ENCODE measurements around the gene USP9Y. TPM values are rescaled to one million over a fixed set of nuclear protein-coding genes. Genes with fewer than 3 reads are reported as not detected.

USP9Y gene
- total RNA-seq, 1 donor from 2014 or later, result not detected

GRCh38 chrY:12741414-12741813 is 40.4 kb downstream of the USP9Y start:
- no peak for DNase-seq (ENCODE audit: extremely low spot score, unreplicated experiment)
- H3K27me3 Mint-ChIP-seq (ENCODE audit: unreplicated experiment), result no peaks in the 10 kb centered on the region
- H3K4me1 Mint-ChIP-seq (ENCODE audit: unreplicated experiment), result no peaks in the 10 kb centered on the region
- no peaks in the 10 kb centered on the region for H3K9me3 Mint-ChIP-seq (ENCODE audit: unreplicated experiment)
- H3K4me3 Mint-ChIP-seq (ENCODE audit: unreplicated experiment), result no peak overlapping the region
- H3K36me3 Mint-ChIP-seq (ENCODE audit: unreplicated experiment), result no peaks in the 10 kb centered on the region
- no peak for TF ChIP-seq CTCF (IDR thresholded peaks at IDR 0.05)
- H3K27ac Mint-ChIP-seq (ENCODE audit: unreplicated experiment), result no peak overlapping the region

DNA sequence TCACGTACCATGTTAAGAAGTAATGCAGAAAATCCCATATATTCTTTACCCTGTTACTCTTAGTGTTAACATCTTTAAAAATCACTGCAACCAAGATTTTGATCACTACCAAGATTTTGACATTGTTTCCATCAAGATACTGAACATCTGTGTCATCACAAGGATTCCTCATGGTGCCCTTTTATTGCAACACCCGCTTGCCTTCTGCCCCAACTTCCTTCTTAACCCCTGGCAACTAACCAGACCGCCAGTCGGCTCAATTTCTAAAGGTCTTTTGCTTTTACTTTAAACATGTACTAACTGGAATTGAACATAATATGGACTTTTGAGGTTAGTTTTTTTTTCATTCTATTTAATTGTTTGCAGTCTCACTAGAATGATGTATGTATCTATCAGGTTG is 41.7 kb downstream of the USP9Y start:
- Mint-ChIP-seq H3K27me3 (ENCODE audit: unreplicated experiment) (no peaks in the 10 kb centered on the region), H3K4me3 (ENCODE audit: unreplicated experiment) (no peak overlapping the region), H3K4me1 (ENCODE audit: unreplicated experiment) (no peaks in the 10 kb centered on the region), H3K9me3 (ENCODE audit: unreplicated experiment) (no peaks in the 10 kb centered on the region), H3K27ac (ENCODE audit: unreplicated experiment) (no peak overlapping the region), H3K36me3 (ENCODE audit: unreplicated experiment) (no peaks in the 10 kb centered on the region)
- no peak for DNase-seq (ENCODE audit: extremely low spot score, unreplicated experiment)
- TF ChIP-seq CTCF (IDR thresholded peaks at IDR 0.05), result no peak

- no peak overlapping the region for H3K4me3 Mint-ChIP-seq (ENCODE audit: unreplicated experiment)
- TF ChIP-seq CTCF (IDR thresholded peaks at IDR 0.05), result no peak
- H3K9me3 Mint-ChIP-seq (ENCODE audit: unreplicated experiment), result no peaks in the 10 kb centered on the region
- H3K4me1 Mint-ChIP-seq (ENCODE audit: unreplicated experiment), result no peaks in the 10 kb centered on the region
- H3K36me3 Mint-ChIP-seq (ENCODE audit: unreplicated experiment), result no peaks in the 10 kb centered on the region
- no peaks in the 10 kb centered on the region for H3K27me3 Mint-ChIP-seq (ENCODE audit: unreplicated experiment)
- H3K27ac Mint-ChIP-seq (ENCODE audit: unreplicated experiment), result no peak overlapping the region
- no peak for DNase-seq (ENCODE audit: extremely low spot score, unreplicated experiment)
These were observed 43.1 kb downstream of the USP9Y start for GRCh38 chrY:12744091-12744490.

DNA sequence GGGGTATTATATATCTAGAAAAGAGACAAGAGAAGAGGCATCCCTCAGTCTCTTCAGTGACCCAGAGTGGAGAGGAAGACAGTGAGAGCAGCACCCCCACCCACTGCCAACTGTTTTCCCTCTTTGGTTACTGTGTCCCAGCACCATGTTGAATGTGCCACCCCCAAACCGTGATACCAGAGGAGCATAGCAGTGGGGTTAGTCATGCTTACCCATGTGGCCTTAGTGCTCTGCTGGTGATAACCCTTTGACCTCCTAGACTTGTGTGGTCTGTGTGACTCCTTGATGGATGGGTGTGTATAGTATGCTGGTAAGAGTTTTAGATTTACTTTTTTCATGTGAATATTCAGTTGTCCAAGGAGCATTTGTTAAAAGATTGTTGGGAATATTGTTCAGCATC is 48.3 kb downstream of the USP9Y start:
- no peak for TF ChIP-seq CTCF (IDR thresholded peaks at IDR 0.05)
- DNase-seq (ENCODE audit: extremely low spot score, unreplicated experiment), result no peak
- no peaks in the 10 kb centered on the region for H3K27me3 Mint-ChIP-seq (ENCODE audit: unreplicated experiment)
- H3K36me3 Mint-ChIP-seq (ENCODE audit: unreplicated experiment), result no peaks in the 10 kb centered on the region
- H3K9me3 Mint-ChIP-seq (ENCODE audit: unreplicated experiment), result no peaks in the 10 kb centered on the region
- H3K4me1 Mint-ChIP-seq (ENCODE audit: unreplicated experiment), result no peaks in the 10 kb centered on the region
- no peak overlapping the region for H3K4me3 Mint-ChIP-seq (ENCODE audit: unreplicated experiment)
- H3K27ac Mint-ChIP-seq (ENCODE audit: unreplicated experiment), result no peak overlapping the region

- no peaks in the 10 kb centered on the region for H3K27me3 Mint-ChIP-seq (ENCODE audit: unreplicated experiment)
These were observed 51.8 kb downstream of the USP9Y start for GRCh38 chrY:12752856-12753255.

More at GRCh38 chrY:12752856-12753255, 51.8 kb downstream of the USP9Y start:
- no peaks in the 10 kb centered on the region for H3K9me3 Mint-ChIP-seq (ENCODE audit: unreplicated experiment)
- H3K36me3 Mint-ChIP-seq (ENCODE audit: unreplicated experiment), result no peaks in the 10 kb centered on the region
- H3K27ac Mint-ChIP-seq (ENCODE audit: unreplicated experiment), result no peak overlapping the region
- DNase-seq (ENCODE audit: extremely low spot score, unreplicated experiment), result no peak
- H3K4me3 Mint-ChIP-seq (ENCODE audit: unreplicated experiment), result no peak overlapping the region
- no peak for TF ChIP-seq CTCF (IDR thresholded peaks at IDR 0.05)
- H3K4me1 Mint-ChIP-seq (ENCODE audit: unreplicated experiment), result no peaks in the 10 kb centered on the region

Data from osteocyte (in vitro differentiated cells).